SH-SY5Y (cell line): ENCODE data around the gene TOX3.

Experiments
- GATA2 ChIP-seq: IDR thresholded peaks from 2 replicates; pipeline ENCODE4 v1.6.1; 2011; ENCODE audit warnings: mild to moderate bottlenecking, low read depth, low read length
- GATA3 ChIP-seq: IDR thresholded peaks from 2 replicates; pipeline ENCODE4 v1.6.1; 2011; ENCODE audit warnings: low read depth, mild to moderate bottlenecking, low read length, moderate library complexity

Gene TOX3

DNA sequence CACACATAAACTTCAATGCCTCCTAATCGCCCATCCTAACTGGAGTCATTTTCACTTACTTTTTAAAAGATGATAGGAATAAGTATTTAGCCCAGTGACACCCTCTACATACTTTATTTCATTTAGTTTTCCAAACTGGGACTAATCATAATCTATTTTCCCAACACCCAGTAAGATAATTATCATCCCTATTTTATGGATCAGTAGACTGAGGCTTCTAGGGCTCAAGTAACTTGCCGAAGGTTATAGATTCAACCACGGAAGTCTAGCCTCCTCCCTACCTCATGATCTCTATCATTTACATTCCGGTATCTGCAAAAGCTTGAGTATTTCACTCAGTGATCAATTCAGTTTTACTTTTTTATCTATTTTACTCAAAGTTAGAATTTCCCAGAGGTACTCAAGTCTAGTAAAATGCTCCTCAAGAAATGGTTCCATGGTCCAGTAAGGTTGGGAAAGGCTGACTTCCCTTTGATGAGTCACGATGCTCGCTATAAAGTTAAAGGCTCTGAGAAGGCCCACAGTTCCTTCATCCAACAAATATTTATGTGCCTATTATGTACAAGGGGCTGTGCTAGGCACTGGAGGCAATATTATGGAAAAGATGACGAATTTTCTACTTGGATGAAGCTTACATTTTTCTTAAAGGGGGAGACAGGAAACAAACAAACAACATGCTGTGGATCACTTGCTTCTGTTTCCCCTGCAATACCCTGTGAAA, 75.1 kb downstream of the TOX3 start:
- TF ChIP-seq GATA2: no peak
- TF ChIP-seq GATA3: no peak

DNA sequence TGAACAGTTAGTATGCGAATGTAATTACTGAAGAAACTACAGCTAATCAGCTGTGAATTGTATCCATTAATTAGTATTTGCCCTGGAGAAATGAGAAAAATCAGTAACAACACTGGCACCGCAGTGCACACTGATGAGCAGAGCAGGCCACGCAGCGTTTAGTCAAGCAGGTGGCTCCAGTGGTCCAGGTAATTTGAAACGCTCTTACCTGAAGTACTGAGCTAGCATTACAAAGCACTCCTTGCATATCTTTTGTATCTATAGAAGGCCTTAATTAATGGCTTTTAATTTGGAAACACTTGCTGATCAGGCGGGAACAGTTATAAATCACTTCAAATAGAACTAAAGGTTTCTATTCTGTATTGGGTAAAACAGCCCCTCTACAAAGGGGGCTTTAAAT, 76.4 kb downstream of the TOX3 start:
- TF ChIP-seq GATA3 (no peak), GATA2 (no peak)

DNA sequence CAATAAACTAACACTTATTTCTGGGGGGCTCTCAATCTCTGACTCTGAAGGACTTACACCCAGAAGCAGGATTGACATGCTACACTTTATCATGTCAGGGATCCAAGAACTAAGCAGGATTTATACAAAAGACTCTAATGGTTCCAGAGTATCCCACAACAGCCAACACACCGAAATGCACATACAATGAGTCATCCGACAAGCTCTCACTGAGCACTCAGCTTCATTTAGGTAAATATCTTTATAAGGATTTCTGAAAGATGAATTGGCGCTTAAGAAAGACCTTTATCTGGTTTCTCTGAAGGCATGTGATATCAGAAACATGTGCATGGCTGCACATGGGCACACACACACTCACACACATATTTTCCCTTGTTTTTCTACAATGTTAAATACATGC, 77.2 kb downstream of the TOX3 start:
- TF ChIP-seq GATA3 (no peak), GATA2 (no peak)

DNA sequence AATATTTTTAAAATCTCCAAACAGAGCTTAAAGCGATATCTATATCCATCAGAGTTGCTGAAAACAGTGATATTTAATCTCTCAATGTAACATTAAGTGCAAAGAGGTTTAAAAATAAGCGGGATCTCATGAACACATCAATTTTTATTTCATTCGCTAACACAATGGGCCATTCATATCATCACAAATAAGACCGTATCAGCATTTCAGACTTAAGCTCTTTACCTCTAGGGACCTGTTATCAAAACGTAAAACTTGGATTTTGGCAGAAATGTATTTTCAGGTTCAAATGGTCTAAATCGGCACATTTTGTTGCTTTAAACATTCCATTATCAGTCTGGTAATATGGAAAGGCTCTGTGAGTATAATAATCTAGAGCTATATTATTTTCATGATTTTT, 77.9 kb downstream of the TOX3 start:
- TF ChIP-seq GATA2 (no peak), GATA3 (no peak)

DNA sequence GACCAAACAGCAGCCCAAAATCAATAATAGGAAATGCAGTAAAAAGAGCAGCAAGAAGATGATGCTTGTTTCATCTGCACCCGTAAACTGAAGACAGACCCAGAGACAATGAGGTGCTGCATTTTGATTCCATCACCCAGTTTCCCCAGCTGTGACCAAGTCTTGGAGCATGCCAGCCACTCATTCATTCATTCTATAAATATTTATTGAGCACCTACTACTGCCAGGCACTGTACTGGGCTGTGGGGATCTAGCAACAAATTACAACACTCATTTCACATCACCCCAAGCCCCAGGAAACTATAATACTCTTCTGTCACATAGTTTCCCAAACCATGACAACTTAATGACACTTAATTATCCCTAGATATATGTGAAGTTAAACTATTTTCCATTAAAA, 79.2 kb downstream of the TOX3 start:
- TF ChIP-seq GATA3 (no peak), GATA2 (no peak)

DNA sequence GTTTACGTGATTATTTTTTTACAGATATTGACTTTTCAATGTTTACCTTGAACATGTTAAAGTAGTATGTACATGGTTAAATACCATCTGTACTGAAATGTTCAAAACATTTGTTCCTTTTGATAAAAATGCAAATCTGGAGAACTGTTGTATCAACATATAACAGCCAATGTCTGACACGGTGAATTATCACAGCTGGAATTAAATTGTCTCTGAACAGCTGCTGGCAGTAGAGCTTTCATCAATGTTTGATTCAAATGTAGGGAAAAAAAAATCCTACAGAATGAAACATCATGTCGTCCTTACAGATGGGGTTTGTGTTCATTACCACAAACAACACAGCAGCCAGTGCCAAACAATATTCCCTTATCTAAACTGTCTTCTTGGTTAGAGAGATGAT, 79.9 kb downstream of the TOX3 start:
- TF ChIP-seq GATA3 (no peak), GATA2 (no peak)

DNA sequence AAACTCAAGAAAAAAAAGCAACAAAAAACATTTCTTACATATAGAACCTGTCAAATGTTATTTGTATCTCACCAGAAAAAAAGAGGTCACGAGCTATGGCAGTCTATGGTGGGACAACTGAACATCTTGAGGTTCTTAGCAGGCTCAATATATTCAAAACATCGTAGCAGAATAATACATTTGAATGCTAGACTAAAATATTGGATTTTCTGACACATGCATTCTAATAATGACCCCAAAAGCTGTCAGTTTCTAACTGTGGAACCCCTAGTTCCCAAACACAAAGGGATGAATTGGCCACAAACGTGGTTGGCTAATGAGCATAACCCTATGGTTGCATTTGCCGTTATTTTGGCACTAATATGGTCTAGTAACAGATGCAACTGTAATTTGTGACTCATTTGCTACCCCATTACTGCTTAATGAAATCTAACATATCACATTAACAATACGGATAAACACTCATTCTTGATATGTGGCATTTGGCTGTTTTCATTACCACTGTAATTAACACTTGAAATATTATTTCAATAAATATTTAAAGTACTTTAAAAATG, 81.2 kb downstream of the TOX3 start:
- TF ChIP-seq GATA2 (no peak), GATA3 (no peak)

DNA sequence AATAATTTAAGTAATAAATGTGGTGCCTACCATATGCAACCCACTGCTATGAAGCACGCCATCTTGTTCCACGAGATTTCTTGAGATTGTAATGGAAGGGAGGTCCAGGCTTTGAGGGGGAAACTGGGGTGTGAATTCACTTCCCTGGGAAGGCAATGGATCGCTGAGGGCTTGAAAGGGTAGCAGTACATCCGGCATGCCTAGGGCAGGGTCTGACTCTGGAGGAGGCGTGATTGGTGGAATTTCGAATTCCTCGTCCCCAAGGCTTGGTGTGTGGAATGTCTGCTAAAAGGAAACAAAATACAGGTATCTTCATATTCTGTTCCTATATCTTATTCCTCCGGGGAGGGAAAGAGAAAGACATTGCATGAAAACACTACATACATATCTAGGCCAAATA, 83.0 kb downstream of the TOX3 start:
- TF ChIP-seq GATA3 (no peak), GATA2 (no peak)

DNA sequence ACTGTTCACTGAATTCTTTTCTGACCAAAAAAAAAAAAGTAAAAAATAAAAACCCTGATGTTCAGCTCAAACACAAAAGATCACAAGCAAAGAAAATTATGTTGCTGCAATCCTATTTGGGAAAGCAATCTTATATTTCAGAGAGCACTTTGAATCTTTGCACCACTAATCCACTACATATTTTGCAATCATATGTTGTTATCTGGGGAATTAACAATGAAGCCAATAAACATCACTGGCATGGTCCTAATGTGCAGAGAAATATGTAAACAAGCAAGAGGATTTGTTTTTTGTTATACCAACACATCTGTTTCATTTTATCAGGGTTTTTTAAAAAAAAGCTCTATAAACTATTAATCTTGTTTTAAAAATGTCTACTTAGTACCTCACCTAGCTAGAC, 84.1 kb downstream of the TOX3 start:
- no peak for TF ChIP-seq GATA2

DNA sequence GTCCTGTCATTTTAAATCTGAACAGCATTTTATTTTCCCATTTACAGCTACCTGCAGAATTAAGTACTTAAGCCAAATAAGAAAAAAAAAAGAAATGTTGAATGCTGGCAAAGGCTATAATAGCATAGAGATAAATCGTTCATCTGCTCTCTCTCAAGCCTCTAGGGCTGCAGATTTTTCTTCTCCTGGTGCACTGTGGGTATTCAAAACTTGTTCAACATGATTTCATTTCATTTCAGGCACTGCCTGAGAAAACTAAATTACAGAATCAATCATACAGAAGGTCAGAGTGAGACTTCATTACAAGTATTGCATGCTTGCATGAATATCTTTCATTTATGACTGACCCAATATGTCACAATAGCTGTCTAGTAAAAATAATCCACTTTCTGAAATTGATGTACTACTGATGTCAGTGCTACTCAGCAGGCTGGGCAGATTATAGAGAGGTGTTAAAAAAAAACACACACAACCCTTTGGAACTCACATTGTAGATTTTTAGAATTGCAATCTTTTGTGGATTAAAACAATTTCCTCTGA, 86.2 kb downstream of the TOX3 start:
- no peak for TF ChIP-seq GATA3
- no peak for TF ChIP-seq GATA2

DNA sequence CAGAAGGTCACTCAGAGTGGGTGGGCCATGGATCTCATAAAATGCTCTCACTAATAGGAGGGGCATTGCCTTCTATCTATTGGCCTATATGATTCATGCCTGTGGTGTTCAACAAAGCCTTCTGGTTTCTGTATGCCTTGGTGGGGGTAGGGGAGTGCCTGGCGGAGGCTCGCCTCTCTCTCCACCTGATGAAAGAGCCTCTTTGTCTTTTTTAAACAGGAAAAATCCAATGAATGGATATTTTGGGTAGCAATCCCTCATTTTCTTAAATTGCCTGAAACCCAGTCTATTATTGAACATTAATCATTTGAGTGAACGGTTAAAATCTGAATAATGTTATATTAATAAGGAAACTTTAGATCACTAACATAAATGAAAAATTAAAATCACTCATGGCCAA, 90.6 kb downstream of the TOX3 start:
- TF ChIP-seq GATA2 (no peak), GATA3 (no peak)

DNA sequence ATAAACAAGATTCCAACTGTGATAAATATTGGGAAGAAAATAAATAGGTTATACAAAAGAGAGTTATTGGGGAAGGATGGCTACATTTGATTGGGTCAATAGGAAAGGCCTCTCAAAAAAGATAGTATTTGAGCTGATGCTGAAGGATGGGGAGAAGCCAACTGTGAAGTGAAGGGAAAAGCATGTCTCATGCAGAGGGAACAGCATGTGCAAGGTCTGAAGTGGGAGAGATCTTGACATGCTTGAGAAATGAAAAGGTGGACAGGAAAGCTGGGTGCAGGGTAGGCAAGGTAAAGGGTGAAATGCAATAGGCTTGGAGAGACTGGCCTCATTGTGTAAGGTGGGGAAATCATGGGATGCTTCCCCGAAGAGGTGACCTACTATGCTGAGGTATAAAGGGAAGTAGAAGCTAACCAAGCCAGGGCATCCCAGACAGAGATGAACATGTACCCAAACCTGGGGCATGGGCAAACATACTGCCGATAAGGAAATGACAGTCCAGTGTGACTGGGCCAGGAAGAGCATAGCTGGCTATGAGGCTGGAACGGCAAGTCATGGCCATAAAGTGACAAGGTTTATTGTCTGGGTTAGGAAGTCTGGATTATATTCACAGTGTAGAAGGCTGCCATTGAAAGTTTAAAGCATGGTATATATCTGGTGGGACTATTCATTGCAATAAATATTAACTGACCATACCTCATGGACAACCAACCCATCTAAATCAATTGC, 91.2 kb downstream of the TOX3 start:
- no peak for TF ChIP-seq GATA3
- TF ChIP-seq GATA2: no peak

DNA sequence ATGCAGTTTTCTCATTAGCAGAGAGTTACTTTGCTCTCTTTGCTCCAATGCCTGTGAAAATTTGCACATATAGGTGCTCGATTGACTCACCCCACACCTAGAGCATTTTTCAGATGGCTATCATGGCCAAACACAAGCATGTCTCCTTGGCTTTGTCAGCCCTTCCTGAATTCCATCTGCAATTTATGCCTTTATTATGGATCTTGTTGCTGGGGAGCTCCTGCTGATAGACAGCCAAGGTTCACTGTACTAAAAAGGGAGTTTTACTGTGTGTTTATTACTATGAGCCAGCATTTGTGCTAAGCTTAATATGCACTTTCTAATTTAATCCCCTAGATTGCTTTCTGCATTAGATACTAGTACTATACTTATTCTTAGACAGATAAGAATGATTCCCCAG, 93.3 kb downstream of the TOX3 start:
- TF ChIP-seq GATA3: no peak
- no peak for TF ChIP-seq GATA2

DNA sequence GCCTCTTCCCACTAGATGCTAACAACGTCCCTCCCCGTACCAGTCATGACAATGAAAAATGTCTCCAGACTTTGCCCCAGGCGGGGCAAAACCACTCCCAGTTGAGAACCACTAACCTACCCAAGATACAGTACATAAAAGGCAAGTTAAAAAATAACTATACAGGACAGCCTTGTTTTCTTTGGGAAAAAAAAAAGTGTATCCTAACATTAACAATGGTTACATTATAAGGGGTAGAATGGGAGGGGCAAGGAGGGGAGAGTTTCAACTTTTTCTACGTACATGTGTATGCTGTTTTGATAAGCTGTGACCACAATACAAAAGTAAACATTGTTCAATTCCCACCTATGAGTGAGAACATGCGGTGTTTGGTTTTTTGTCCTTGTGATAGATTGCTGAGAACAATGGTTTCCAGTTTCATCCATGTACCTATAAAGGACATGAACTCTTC, 94.9 kb downstream of the TOX3 start:
- no peak for TF ChIP-seq GATA3
- TF ChIP-seq GATA2: no peak

DNA sequence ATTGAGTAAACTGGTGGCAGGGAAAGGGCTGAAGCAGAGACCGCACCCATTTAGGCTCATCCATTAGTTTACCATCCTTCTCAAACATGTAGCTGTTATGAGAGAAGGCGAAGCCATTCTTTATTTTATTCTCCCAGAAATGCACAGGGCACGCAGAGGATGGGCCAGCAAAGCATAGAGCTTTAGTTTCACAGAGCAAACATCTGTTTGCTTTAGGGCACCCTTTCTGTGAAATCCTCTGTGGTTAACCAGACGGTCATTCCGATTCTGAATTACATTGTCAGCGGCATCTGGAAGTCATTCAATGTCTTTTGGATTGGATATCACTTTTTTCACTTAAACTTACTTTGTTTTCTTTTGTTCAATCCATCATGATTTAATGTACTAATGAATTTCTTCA, 96.0 kb downstream of the TOX3 start:
- no peak for TF ChIP-seq GATA3
